ENCODE data around the gene DNAJC10.

Gene DNAJC10

DNA sequence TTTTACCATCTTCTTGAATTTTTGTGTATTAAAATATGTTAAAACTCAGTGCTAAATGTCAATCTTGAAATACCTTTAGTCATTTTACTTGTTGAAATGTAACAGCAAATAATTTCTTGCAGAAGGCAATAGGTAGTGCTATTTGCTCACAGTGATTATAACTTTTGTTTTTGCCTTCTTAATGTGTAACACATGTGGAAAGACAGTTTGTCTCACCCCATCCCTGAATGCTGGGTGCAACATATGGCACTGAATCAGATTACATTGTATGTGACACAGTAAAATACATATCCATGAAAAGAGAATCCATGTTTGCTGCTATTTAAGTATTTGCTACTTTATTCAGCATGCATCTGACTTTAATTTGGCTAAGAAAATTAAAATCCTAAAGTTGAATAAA, 115.0 kb downstream of the DNAJC10 start:
- Histone ChIP-seq H3K9me3 (ENCODE audit: control insufficient read depth, insufficient read depth, low read length) (no peaks in the 10 kb centered on the region), H4K20me1 (ENCODE audit: control insufficient read depth, insufficient read depth, low read depth, low read length) (no peaks in the 10 kb centered on the region), H3K79me2 (ENCODE audit: control insufficient read depth, low read length) (no peaks in the 10 kb centered on the region), H3K4me1 (ENCODE audit: control insufficient read depth, low read length) (peaks cover 6% of the 10 kb centered on the region; the same call in 1 of the 2 replicates), H3K4me2 (ENCODE audit: low read length) (no peak overlapping the region), H3K4me3 (ENCODE audit: low read length) (no peak overlapping the region), H3K27ac (ENCODE audit: low read depth, low read length) (no peak overlapping the region), H3F3A (ENCODE audit: control insufficient read depth, insufficient read depth) (no peaks in the 10 kb centered on the region), H3K27me3 (ENCODE audit: control insufficient read depth, low read length) (no peaks in the 10 kb centered on the region), H3K9me2 (replicated peaks; ENCODE audit: control insufficient read depth, low read length) (no peaks in the 10 kb centered on the region), H3K36me3 (ENCODE audit: control insufficient read depth, low read length) (no peaks in the 10 kb centered on the region)
- TF ChIP-seq, protein P1, sequence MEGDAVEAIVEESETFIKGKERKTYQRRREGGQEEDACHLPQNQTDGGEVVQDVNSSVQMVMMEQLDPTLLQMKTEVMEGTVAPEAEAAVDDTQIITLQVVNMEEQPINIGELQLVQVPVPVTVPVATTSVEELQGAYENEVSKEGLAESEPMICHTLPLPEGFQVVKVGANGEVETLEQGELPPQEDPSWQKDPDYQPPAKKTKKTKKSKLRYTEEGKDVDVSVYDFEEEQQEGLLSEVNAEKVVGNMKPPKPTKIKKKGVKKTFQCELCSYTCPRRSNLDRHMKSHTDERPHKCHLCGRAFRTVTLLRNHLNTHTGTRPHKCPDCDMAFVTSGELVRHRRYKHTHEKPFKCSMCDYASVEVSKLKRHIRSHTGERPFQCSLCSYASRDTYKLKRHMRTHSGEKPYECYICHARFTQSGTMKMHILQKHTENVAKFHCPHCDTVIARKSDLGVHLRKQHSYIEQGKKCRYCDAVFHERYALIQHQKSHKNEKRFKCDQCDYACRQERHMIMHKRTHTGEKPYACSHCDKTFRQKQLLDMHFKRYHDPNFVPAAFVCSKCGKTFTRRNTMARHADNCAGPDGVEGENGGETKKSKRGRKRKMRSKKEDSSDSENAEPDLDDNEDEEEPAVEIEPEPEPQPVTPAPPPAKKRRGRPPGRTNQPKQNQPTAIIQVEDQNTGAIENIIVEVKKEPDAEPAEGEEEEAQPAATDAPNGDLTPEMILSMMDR (IDR thresholded peaks at IDR 0.05; ENCODE audit: low read depth, low read length, poor library complexity, severe bottlenecking), result no peak
- no peak for TF ChIP-seq EZH2phosphoT487 (IDR thresholded peaks at IDR 0.05; ENCODE audit: borderline replicate concordance, low read length)

DNA sequence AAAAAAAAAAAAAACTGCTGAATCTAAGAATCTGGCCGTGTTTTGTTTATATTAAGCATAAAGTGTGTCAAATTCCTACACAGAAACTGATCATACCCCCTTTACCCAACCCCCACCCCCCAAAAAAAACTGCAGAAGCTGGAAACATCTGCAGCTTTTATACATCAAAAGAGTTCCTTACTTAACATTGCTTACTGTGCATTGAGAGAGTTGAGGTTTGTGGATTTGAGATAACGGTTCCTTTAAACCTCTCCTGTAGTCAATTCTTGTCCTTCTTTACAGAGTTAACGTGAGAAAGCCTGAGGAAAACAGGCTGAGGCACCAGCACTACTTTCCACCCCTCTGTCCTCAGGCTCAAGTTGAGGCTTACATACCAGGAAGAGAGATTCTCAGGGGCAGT, 115.9 kb downstream of the DNAJC10 start:
- Histone ChIP-seq H3K27me3 (ENCODE audit: control insufficient read depth, low read length) (no peaks in the 10 kb centered on the region), H3K27ac (ENCODE audit: low read depth, low read length) (no peak overlapping the region), H3K4me1 (ENCODE audit: control insufficient read depth, low read length) (peaks cover 6% of the 10 kb centered on the region; the same call in 1 of the 2 replicates), H3K9me3 (ENCODE audit: control insufficient read depth, insufficient read depth, low read length) (no peaks in the 10 kb centered on the region), H4K20me1 (ENCODE audit: control insufficient read depth, insufficient read depth, low read depth, low read length) (no peaks in the 10 kb centered on the region), H3K36me3 (ENCODE audit: control insufficient read depth, low read length) (no peaks in the 10 kb centered on the region), H3K4me3 (ENCODE audit: low read length) (no peak overlapping the region), H3K4me2 (ENCODE audit: low read length) (no peak overlapping the region), H3K79me2 (ENCODE audit: control insufficient read depth, low read length) (no peaks in the 10 kb centered on the region), H3F3A (ENCODE audit: control insufficient read depth, insufficient read depth) (no peaks in the 10 kb centered on the region), H3K9me2 (replicated peaks; ENCODE audit: control insufficient read depth, low read length) (no peaks in the 10 kb centered on the region)
- TF ChIP-seq, protein P1 (IDR thresholded peaks at IDR 0.05; ENCODE audit: low read depth, low read length, poor library complexity, severe bottlenecking), result no peak
- no peak for TF ChIP-seq EZH2phosphoT487 (IDR thresholded peaks at IDR 0.05; ENCODE audit: borderline replicate concordance, low read length)

DNA sequence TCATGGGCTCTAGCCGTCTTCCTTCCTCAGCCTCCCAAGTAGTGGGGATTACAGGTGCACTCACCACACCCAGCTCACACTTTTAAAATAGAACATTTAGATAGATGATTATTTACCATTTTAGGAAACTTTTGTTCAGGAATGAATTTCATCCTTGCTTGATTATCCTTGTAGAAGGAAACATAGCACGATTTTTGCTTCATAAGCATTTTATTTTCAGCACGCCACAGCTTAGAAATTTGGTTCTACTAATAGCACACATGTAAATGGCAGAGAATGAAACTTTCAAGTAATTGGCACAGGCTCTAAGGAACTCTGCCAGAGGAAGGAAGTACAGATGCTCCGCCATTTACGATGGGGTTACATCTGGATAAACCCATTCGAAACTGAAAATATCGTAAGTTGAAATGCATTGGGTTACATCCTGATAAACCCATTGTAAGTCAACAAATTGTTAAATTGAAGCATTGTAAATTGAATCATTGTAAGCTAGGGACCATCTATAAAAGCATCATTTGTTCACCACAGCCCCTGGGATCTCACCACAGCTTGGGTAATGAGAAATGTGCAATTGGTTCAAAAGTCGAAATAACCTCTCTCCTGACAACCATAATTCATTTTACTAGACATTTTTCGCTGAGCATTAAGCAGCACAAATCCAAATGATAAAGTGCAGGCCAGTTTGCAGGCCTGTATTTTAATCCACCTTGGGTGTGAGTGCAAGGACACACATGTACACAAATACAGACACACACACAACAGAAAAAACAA, 117.2 kb downstream of the DNAJC10 start:
- TF ChIP-seq, protein P1 (IDR thresholded peaks at IDR 0.05; ENCODE audit: low read depth, low read length, poor library complexity, severe bottlenecking), result no peak
- TF ChIP-seq EZH2phosphoT487 (IDR thresholded peaks at IDR 0.05; ENCODE audit: borderline replicate concordance, low read length), result no peak

More for the DNA sequence above, 117.2 kb downstream of the DNAJC10 start:
- no peaks in the 10 kb centered on the region for H3K27me3 ChIP-seq (ENCODE audit: control insufficient read depth, low read length)
- H3K9me2 ChIP-seq (replicated peaks; ENCODE audit: control insufficient read depth, low read length), result no peaks in the 10 kb centered on the region
- no peaks in the 10 kb centered on the region for H3F3A ChIP-seq (ENCODE audit: control insufficient read depth, insufficient read depth)
- no peak overlapping the region for H3K4me2 ChIP-seq (ENCODE audit: low read length)
- no peak overlapping the region for H3K4me3 ChIP-seq (ENCODE audit: low read length)
- no peak overlapping the region for H3K27ac ChIP-seq (ENCODE audit: low read depth, low read length)
- H3K9me3 ChIP-seq (ENCODE audit: control insufficient read depth, insufficient read depth, low read length), result no peaks in the 10 kb centered on the region
- H3K36me3 ChIP-seq (ENCODE audit: control insufficient read depth, low read length), result no peaks in the 10 kb centered on the region
- no peaks in the 10 kb centered on the region for H4K20me1 ChIP-seq (ENCODE audit: control insufficient read depth, insufficient read depth, low read depth, low read length)
- H3K4me1 ChIP-seq (ENCODE audit: control insufficient read depth, low read length), result peaks cover 6% of the 10 kb centered on the region; the same call in 1 of the 2 replicates
- H3K79me2 ChIP-seq (ENCODE audit: control insufficient read depth, low read length), result no peaks in the 10 kb centered on the region

Data from DOHH2 (cell line).